ENCODE results near the gene ASPDH. TPM values are rescaled to one million over a fixed set of nuclear protein-coding genes. Genes with fewer than 3 reads are reported as not detected.

The ASPDH gene
- polyA plus RNA-seq, 1 donor (not counting 4 experiments of a cell fraction or from before 2014, with no cell fraction given): not detected

- H3K4me1 ChIP-seq (ENCODE audit: control insufficient read depth, extremely low read depth, insufficient read depth, low read length): peaks cover 6% of the 10 kb centered on the region
- no peaks in the 10 kb centered on the region for H3K9me3 ChIP-seq (ENCODE audit: control insufficient read depth, low read depth, low read length)
- TF ChIP-seq EZH2 (IDR thresholded peaks at IDR 0.05; ENCODE audit: low read length): no peak
- no peak overlapping the region for H3K4me3 ChIP-seq (ENCODE audit: control insufficient read depth in 2 of 3, extremely low read depth in 1 of 3, insufficient read depth in 2 of 3, low read depth in 1 of 3, low read length in 3 of 3)
- H3K9ac ChIP-seq (ENCODE audit: control insufficient read depth, extremely low read depth, insufficient read depth, low read length): no peak overlapping the region
- no peak overlapping the region for H2AFZ ChIP-seq (ENCODE audit: control insufficient read depth, low read length)
- H3K27me3 ChIP-seq (ENCODE audit: control insufficient read depth, extremely low read depth, insufficient read depth, low read length): no peaks in the 10 kb centered on the region
- no peak overlapping the region for H3K27ac ChIP-seq (ENCODE audit: control insufficient read depth, insufficient read depth, low read length)
- peaks cover 2% of the 10 kb centered on the region for H3K9me1 ChIP-seq (ENCODE audit: control insufficient read depth, extremely low read depth, insufficient read depth, low read length)
- FAIRE-seq (no peak), DNase-seq (ENCODE audit: low read depth, low spot score) (no peak)
- H3K4me2 ChIP-seq (ENCODE audit: control insufficient read depth, extremely low read depth, insufficient read depth, low read depth, low read length): no peak overlapping the region
- dilution Hi-C loops (cut with MboI; ENCODE audit: extremely low pct_ligation_motif_present, low sequenced_read_pairs): no loop called here
- H3K36me3 ChIP-seq (ENCODE audit: control insufficient read depth in 2 of 2, extremely low read depth in 1 of 2, insufficient read depth in 2 of 2, low read length in 2 of 2): peaks cover 7 to 25% of the 10 kb centered on the region in 2 experiments
- H3K79me2 ChIP-seq (ENCODE audit: control insufficient read depth, insufficient read depth, low read length): peaks cover 19% of the 10 kb centered on the region
- H4K20me1 ChIP-seq (ENCODE audit: control insufficient read depth, extremely low read depth, insufficient read depth, low read length): peaks cover 6% of the 10 kb centered on the region
Observed at GRCh38 chr19:50480281-50481111, 33.2 kb downstream of the ASPDH start.

GRCh38 chr19:50479761-50480251 is 33.9 kb downstream of the ASPDH start:
- DNase-seq (ENCODE audit: low read depth, low spot score) (no peak), FAIRE-seq (no peak)
- peaks cover 19% of the 10 kb centered on the region for H3K79me2 ChIP-seq (ENCODE audit: control insufficient read depth, insufficient read depth, low read length)
- TF ChIP-seq CTCF (optimal IDR thresholded peaks at IDR 0.05 in 1 of 3, IDR thresholded peaks at IDR 0.05 in 1 of 3, conservative IDR thresholded peaks at IDR 0.05 in 1 of 3; ENCODE audit: extremely low read depth in 1 of 3, insufficient read depth in 2 of 3, low read length in 3 of 3) (no peak), EZH2 (IDR thresholded peaks at IDR 0.05; ENCODE audit: low read length) (no peak)
- H4K20me1 ChIP-seq (ENCODE audit: control insufficient read depth, extremely low read depth, insufficient read depth, low read length): peaks cover 6% of the 10 kb centered on the region
- H2AFZ ChIP-seq (ENCODE audit: control insufficient read depth, low read length): no peak overlapping the region
- no peak overlapping the region for H3K4me2 ChIP-seq (ENCODE audit: control insufficient read depth, extremely low read depth, insufficient read depth, low read depth, low read length)
- no peak overlapping the region for H3K9ac ChIP-seq (ENCODE audit: control insufficient read depth, extremely low read depth, insufficient read depth, low read length)
- H3K9me1 ChIP-seq (ENCODE audit: control insufficient read depth, extremely low read depth, insufficient read depth, low read length): peaks cover 2% of the 10 kb centered on the region
- H3K9me3 ChIP-seq (ENCODE audit: control insufficient read depth, low read depth, low read length): no peaks in the 10 kb centered on the region
- H3K27ac ChIP-seq (ENCODE audit: control insufficient read depth, insufficient read depth, low read length): no peak overlapping the region
- no peak overlapping the region for H3K4me3 ChIP-seq (ENCODE audit: control insufficient read depth in 2 of 3, extremely low read depth in 1 of 3, insufficient read depth in 2 of 3, low read depth in 1 of 3, low read length in 3 of 3)
- peaks cover 6% of the 10 kb centered on the region for H3K4me1 ChIP-seq (ENCODE audit: control insufficient read depth, extremely low read depth, insufficient read depth, low read length)
- dilution Hi-C loops (cut with MboI; ENCODE audit: extremely low pct_ligation_motif_present, low sequenced_read_pairs): no loop called here
- no peaks in the 10 kb centered on the region for H3K27me3 ChIP-seq (ENCODE audit: control insufficient read depth, extremely low read depth, insufficient read depth, low read length)
- H3K36me3 ChIP-seq (ENCODE audit: control insufficient read depth in 2 of 2, extremely low read depth in 1 of 2, insufficient read depth in 2 of 2, low read length in 2 of 2): peaks cover 7 to 23% of the 10 kb centered on the region in 2 experiments

Data from keratinocyte (primary cell).